H1 (cell line): Measurements from ENCODE around the gene SNX25.

Experiments used
- CEBPB ChIP-seq: IDR thresholded peaks from 2 replicates; pipeline ENCODE4 v1.6.1; 2012; ENCODE audit warnings: low read depth, low read length
- CTCF ChIP-seq, 3 experiments: IDR thresholded peaks; 1 replicate in 2 of 3; 2 replicates in 1 of 3; pipeline versions ENCODE4 v1.5.1 to v1.6.1; 2011; ENCODE audit warnings: low read length in 3 of 3, mild to moderate bottlenecking in 3 of 3, inconsistent platforms in 2 of 3, low read depth in 1 of 3, moderate library complexity in 1 of 3; ENCODE audit not compliant: insufficient read depth in 1 of 3; ENCODE audit errors: control extremely low read depth in 1 of 3
- EZH2 ChIP-seq: fragments of 200-600 bp; sonication (generic); IDR thresholded peaks from 2 replicates; pipeline ENCODE4 v1.7.1; 2012; ENCODE audit warnings: low read depth, mild to moderate bottlenecking, moderate library complexity, low read length, inconsistent platforms; ENCODE audit not compliant: severe bottlenecking
- GTF2F1 ChIP-seq: IDR thresholded peaks from 2 replicates; pipeline ENCODE4 v1.6.1; 2012; ENCODE audit warnings: low read depth, low read length, improper control_type of control experiment, borderline replicate concordance
- POLR2A ChIP-seq, 2 experiments: IDR thresholded peaks; 1 replicate in 1 of 2; 2 replicates in 1 of 2; pipeline ENCODE4 v1.6.1; 2011; ENCODE audit warnings: low read depth in 2 of 2, low read length in 2 of 2, mild to moderate bottlenecking in 2 of 2; ENCODE audit errors: control extremely low read depth in 1 of 2
- SIX5 ChIP-seq: IDR thresholded peaks from 2 replicates; pipeline ENCODE4 v1.6.1; 2011; ENCODE audit warnings: mild to moderate bottlenecking, low read depth, low read length
- SUZ12 ChIP-seq: fragments of 200-600 bp; sonication (generic); IDR thresholded peaks from 2 replicates; pipeline ENCODE4 v1.6.1; 2012; ENCODE audit warnings: mild to moderate bottlenecking, inconsistent platforms, low read length, moderate library complexity, mixed read lengths

GRCh38 chr4:185194924-185195888 is 14.2 kb upstream of the SNX25 start:
- TF ChIP-seq POLR2A (IDR thresholded peaks at IDR 0.05; ENCODE audit: control extremely low read depth in 1 of 2, low read depth in 2 of 2, low read length in 2 of 2) (no peak), CTCF (IDR thresholded peaks at IDR 0.05; ENCODE audit: control extremely low read depth in 1 of 3, insufficient read depth in 1 of 3, low read depth in 1 of 3, low read length in 3 of 3) (no peak), EZH2 (no peak), GTF2F1 (no peak), SIX5 (no peak), CEBPB (no peak), SUZ12 (no peak)
